ENCODE results near the gene COA1. TPM values are rescaled to one million over a fixed set of nuclear protein-coding genes. Genes with fewer than 3 reads are reported as not detected.

Gene COA1
- total RNA-seq, 1 experiment from 2014 or later = 109 TPM

DNA sequence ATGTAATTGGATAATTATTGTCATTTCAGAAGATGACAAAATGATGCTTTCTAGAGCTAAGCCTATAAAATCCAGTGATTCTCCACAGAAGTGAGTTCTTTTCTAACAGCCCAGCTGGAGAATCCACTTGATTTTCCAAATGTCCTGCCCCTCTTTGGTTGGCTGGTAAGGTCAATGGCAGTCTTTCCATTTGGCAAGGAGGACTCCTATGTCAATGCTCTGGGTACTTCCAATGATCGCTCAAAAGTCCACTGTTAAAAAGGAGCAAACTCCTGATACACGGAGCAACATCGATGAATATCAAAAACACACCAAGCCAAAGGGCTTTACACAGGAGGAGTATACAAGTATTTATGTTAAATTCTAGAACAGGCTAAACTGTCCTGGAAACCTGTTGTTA is 88.6 kb downstream of the COA1 start:
- Mint-ChIP-seq H3K36me3 (ENCODE audit: insufficient read depth, unreplicated experiment) (peaks cover 79% of the 10 kb centered on the region), H3K4me3 (ENCODE audit: low read depth, unreplicated experiment) (no peak overlapping the region), H3K27ac (ENCODE audit: unreplicated experiment) (peak overlapping the region; percentile 63), H3K4me1 (ENCODE audit: low read depth, unreplicated experiment) (peaks cover 27% of the 10 kb centered on the region), H3K27me3 (ENCODE audit: unreplicated experiment) (no peaks in the 10 kb centered on the region), H3K9me3 (ENCODE audit: low read depth, unreplicated experiment) (no peaks in the 10 kb centered on the region)
- CTCF ChIA-PET = interaction anchor here (0.9 to 2.9 kb wide), 4 partner anchors 7 to 59 kb away, joined by 3 to 10 read pairs (median 8); partner anchors contain the start of gene STK17A
- DNase-seq = no peak
- no TSS peak for BruUV-seq (replicated peaks)
- TF ChIP-seq, protein P1, sequence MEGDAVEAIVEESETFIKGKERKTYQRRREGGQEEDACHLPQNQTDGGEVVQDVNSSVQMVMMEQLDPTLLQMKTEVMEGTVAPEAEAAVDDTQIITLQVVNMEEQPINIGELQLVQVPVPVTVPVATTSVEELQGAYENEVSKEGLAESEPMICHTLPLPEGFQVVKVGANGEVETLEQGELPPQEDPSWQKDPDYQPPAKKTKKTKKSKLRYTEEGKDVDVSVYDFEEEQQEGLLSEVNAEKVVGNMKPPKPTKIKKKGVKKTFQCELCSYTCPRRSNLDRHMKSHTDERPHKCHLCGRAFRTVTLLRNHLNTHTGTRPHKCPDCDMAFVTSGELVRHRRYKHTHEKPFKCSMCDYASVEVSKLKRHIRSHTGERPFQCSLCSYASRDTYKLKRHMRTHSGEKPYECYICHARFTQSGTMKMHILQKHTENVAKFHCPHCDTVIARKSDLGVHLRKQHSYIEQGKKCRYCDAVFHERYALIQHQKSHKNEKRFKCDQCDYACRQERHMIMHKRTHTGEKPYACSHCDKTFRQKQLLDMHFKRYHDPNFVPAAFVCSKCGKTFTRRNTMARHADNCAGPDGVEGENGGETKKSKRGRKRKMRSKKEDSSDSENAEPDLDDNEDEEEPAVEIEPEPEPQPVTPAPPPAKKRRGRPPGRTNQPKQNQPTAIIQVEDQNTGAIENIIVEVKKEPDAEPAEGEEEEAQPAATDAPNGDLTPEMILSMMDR (IDR thresholded peaks at IDR 0.05; ENCODE audit: unreplicated experiment) = no peak
- intact Hi-C loops (cut with micrococcal nuclease; ENCODE audit: unreplicated experiment) = loop anchor here (10.0 kb wide), 1 partner anchor 194 kb away; no protein-coding TSS in a partner anchor

DNA sequence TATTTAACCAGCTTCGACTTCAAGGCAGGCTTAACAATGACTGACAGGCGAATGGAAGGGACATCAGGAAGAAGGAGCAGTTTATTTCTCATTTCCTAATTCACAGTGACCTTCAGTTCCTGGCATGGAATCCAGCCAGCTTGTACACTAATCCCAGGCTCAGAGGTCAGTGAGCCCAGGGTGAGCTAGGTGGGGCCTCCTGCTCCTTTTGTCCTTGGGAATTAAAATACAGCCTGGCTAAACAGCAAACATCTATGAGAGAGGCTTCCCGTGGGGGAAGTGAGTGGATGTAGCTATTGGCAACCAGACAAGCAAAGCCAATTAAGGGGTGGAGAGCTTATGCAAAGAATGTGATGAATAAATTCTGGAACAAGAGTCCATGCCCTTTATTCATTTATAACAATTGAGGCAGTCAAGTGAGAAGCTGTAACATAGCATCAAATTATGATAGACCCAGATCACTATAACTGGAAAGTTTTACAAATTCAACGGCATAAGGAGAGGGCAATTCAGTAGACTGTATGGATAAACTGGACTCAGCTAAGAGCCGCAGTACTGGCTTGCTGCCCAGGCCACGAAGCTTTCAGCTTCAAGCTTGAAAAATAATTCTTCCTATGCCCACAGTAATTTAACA is 89.3 kb downstream of the COA1 start:
- Mint-ChIP-seq H3K36me3 (ENCODE audit: insufficient read depth, unreplicated experiment) (peaks cover 72% of the 10 kb centered on the region), H3K9me3 (ENCODE audit: low read depth, unreplicated experiment) (no peaks in the 10 kb centered on the region), H3K4me1 (ENCODE audit: low read depth, unreplicated experiment) (peaks cover 27% of the 10 kb centered on the region), H3K27me3 (ENCODE audit: unreplicated experiment) (no peaks in the 10 kb centered on the region), H3K27ac (ENCODE audit: unreplicated experiment) (peak overlapping the region; percentile 63), H3K4me3 (ENCODE audit: low read depth, unreplicated experiment) (no peak overlapping the region)
- peak; percentile 41 for DNase-seq
- TF ChIP-seq, protein P1 (IDR thresholded peaks at IDR 0.05; ENCODE audit: unreplicated experiment) = no peak
- CTCF ChIA-PET = interaction anchor here (1.0 to 2.9 kb wide), 4 partner anchors 8 to 188 kb away, joined by 3 to 10 read pairs (median 8); partner anchors contain the start of gene STK17A
- intact Hi-C loops (cut with micrococcal nuclease; ENCODE audit: unreplicated experiment) = loop anchor here (10.0 kb wide), 1 partner anchor 195 kb away; no protein-coding TSS in a partner anchor
- no TSS peak for BruUV-seq (replicated peaks)

DNA sequence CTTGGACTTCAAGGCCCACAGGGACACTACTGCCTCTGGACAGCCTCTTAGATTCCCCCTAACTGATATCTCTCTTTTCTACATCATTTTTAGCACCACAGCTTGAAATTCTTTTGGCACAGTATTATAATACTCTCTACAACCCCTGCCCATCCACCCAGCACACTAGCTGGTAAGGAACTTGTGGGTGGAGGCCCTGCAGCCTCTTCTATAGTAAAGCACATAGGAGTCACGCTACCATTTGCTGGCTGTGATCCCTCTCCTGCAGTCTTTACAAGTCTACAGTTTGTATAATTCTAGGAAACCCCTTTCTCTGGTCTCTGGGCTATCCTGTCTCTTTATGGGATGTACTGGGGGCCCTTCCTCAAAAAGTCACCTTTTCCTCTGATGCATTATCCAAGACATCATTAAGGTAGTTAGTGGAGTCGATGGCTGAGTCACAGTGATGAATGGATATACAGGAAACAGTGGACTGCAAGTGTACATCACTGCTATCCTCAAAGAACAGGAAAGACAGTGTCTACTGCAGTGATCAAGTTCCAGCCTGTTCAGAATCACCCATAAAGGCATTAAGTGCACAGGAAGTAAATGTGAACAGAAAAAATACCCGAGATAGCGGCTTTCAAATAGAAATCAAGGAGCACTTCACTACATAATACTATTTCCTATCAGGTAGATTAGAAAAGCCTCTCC is 92.1 kb downstream of the COA1 start:
- DNase-seq = no peak
- Mint-ChIP-seq H3K27ac (ENCODE audit: unreplicated experiment) (peak overlapping the region; percentile 4), H3K27me3 (ENCODE audit: unreplicated experiment) (no peaks in the 10 kb centered on the region), H3K4me3 (ENCODE audit: low read depth, unreplicated experiment) (no peak overlapping the region), H3K9me3 (ENCODE audit: low read depth, unreplicated experiment) (no peaks in the 10 kb centered on the region), H3K4me1 (ENCODE audit: low read depth, unreplicated experiment) (peaks cover 27% of the 10 kb centered on the region), H3K36me3 (ENCODE audit: insufficient read depth, unreplicated experiment) (peaks cover 70% of the 10 kb centered on the region)
- CTCF ChIA-PET = no interaction called here
- TF ChIP-seq, protein P1 (IDR thresholded peaks at IDR 0.05; ENCODE audit: unreplicated experiment) = no peak
- BruUV-seq (replicated peaks) = no TSS peak
- intact Hi-C loops (cut with micrococcal nuclease; ENCODE audit: unreplicated experiment) = no loop called here

DNA sequence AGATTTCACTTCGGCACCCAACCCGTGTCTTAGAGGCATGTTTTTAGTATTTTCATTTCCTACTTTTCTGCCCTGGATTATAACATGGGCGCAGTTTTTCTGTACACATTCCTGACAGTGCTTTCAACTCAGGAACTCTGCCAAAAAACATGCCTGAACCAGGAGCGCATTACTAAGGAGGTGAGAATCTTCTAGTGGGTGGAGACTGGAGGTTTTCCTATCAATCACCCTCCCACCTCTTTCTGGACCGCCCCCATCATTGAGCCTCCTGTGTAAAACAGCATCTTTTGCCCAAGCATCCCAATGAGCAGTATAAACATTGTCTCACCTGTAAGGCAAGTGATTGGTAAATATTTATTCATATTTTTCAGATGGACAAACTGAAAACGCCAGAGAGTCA is 93.2 kb downstream of the COA1 start:
- intact Hi-C loops (cut with micrococcal nuclease; ENCODE audit: unreplicated experiment) = no loop called here
- CTCF ChIA-PET = no interaction called here
- peaks cover 27% of the 10 kb centered on the region for H3K4me1 Mint-ChIP-seq (ENCODE audit: low read depth, unreplicated experiment)
- peak overlapping the region; percentile 75 for H3K27ac Mint-ChIP-seq (ENCODE audit: unreplicated experiment)
- no peaks in the 10 kb centered on the region for H3K9me3 Mint-ChIP-seq (ENCODE audit: low read depth, unreplicated experiment)
- H3K4me3 Mint-ChIP-seq (ENCODE audit: low read depth, unreplicated experiment) = no peak overlapping the region
- BruUV-seq (replicated peaks) = no TSS peak
- no peak for DNase-seq
- no peaks in the 10 kb centered on the region for H3K27me3 Mint-ChIP-seq (ENCODE audit: unreplicated experiment)
- H3K36me3 Mint-ChIP-seq (ENCODE audit: insufficient read depth, unreplicated experiment) = peaks cover 77% of the 10 kb centered on the region
- TF ChIP-seq, protein P1 (IDR thresholded peaks at IDR 0.05; ENCODE audit: unreplicated experiment) = no peak
